B cell (primary cell): ENCODE data around the gene PYGM. TPM values are rescaled to one million over a fixed set of nuclear protein-coding genes. Genes with fewer than 3 reads are reported as not detected.

ENCODE experiments used
- ATAC-seq: fragments of 200-7000 bp; cut with Tn5 transposase; one replicate; pipeline ENCODE4 v1.10.0; 2021; ENCODE audit warnings: low read depth, mild to moderate bottlenecking, moderate number of reproducible peaks, moderate library complexity
- CTCF ChIA-PET: fragments of 350-600 bp; sonication (Branson Sonifier 250); formaldehyde crosslinking; loops from one replicate; lab custom pipeline; 2021; ENCODE audit warnings: antibody characterized with exemption, inconsistent platforms; lab: Charles Lee
- POLR2A ChIA-PET: fragments of 350-600 bp; sonication (Branson Sonifier 250); formaldehyde crosslinking; loops from one replicate; lab custom pipeline; 2021; ENCODE audit warnings: antibody characterized with exemption; lab: Charles Lee
- DNase-seq: peaks from one replicate; pipeline ENCODE4 v3.0.0; 2013
- H2AFZ ChIP-seq: 2 replicates; pipeline ENCODE4 v1.6.1; 2012; ENCODE audit warnings: mild to moderate bottlenecking, low read depth, low read length; ENCODE audit not compliant: insufficient read depth, poor library complexity, severe bottlenecking
- H3K27ac ChIP-seq, 2 donors: 1 replicate in 1 of 2; 2 replicates in 1 of 2; pipeline ENCODE4 v1.5.1; 2012 to 2013; ENCODE audit warnings: low read length in 2 of 2, mild to moderate bottlenecking in 2 of 2, moderate library complexity in 1 of 2
- H3K27me3 ChIP-seq, 4 experiments: fragments of 200-600 bp in 1 of 4; sonication (generic) in 1 of 4; replicated peaks in 1 of 4; 1 replicate in 2 of 4; 2 replicates in 2 of 4; pipeline versions ENCODE4 v1.6.1 to v1.7.0; 2013 to 2016; ENCODE audit warnings: low read length in 3 of 4, mild to moderate bottlenecking in 2 of 4, mixed read lengths in 1 of 4, moderate library complexity in 1 of 4; ENCODE audit not compliant: insufficient read depth in 4 of 4, control insufficient read depth in 3 of 4; ENCODE audit errors: control extremely low read depth in 1 of 4
- H3K36me3 ChIP-seq, 2 experiments: replicated peaks in 1 of 2; 1 replicate in 1 of 2; 2 replicates in 1 of 2; pipeline versions ENCODE4 v1.6.1 to v1.7.1; 2013; ENCODE audit warnings: low read length in 1 of 2; ENCODE audit not compliant: insufficient read depth in 2 of 2, control insufficient read depth in 1 of 2; ENCODE audit errors: control extremely low read depth in 1 of 2, extremely low read depth in 1 of 2
- H3K4me1 ChIP-seq, 2 donors: fragments of 200-600 bp in 1 of 2; sonication (generic) in 1 of 2; 1 replicate in 1 of 2; 2 replicates in 1 of 2; pipeline versions ENCODE4 v1.5.1 to v1.6.1; 2013 to 2017; ENCODE audit warnings: low read length in 2 of 2; ENCODE audit not compliant: control insufficient read depth in 2 of 2, insufficient read depth in 2 of 2
- H3K4me2 ChIP-seq: replicated peaks from 2 replicates; pipeline ENCODE3; 2012; ENCODE audit warnings: mild to moderate bottlenecking, low read depth, low read length; ENCODE audit not compliant: poor library complexity, severe bottlenecking
- H3K4me3 ChIP-seq, 5 experiments: fragments of 200-600 bp in 1 of 5; sonication (generic) in 1 of 5; 1 replicate in 3 of 5; 2 replicates in 2 of 5; pipeline versions ENCODE4 v1.5.1 to v1.7.0; 2011 to 2016; ENCODE audit warnings: low read length in 4 of 5, mild to moderate bottlenecking in 4 of 5, low read depth in 2 of 5, control low read depth in 1 of 5, moderate library complexity in 1 of 5; ENCODE audit not compliant: insufficient read depth in 1 of 5; ENCODE audit errors: control extremely low read depth in 1 of 5, extremely low read depth in 1 of 5
- H3K79me2 ChIP-seq: fragments of 200-600 bp; sonication (generic); one replicate; pipeline ENCODE4 v1.6.0; 2016; ENCODE audit warnings: low read length; ENCODE audit not compliant: control insufficient read depth, insufficient read depth
- H3K9ac ChIP-seq: fragments of 200-600 bp; sonication (generic); 2 replicates; pipeline ENCODE4 v1.6.1; 2017; ENCODE audit warnings: mild to moderate bottlenecking, low read length, moderate library complexity
- H3K9me3 ChIP-seq, 3 donors: one replicate each; pipeline versions ENCODE4 v1.6.1 to v1.7.1; 2013; ENCODE audit warnings: low read length in 2 of 3; ENCODE audit not compliant: control insufficient read depth in 2 of 3, insufficient read depth in 1 of 3; ENCODE audit errors: control extremely low read depth in 1 of 3
- H4K20me1 ChIP-seq: 2 replicates; pipeline ENCODE4 v1.6.0; 2012; ENCODE audit warnings: mild to moderate bottlenecking, low read length; ENCODE audit not compliant: insufficient read depth, control insufficient read depth, poor library complexity, severe bottlenecking
- H3K27ac Mint-ChIP-seq: one replicate; pipeline ENCODE4 v1.8.0; 2021; ENCODE audit warnings: mixed read lengths
- H3K27me3 Mint-ChIP-seq: one replicate; pipeline ENCODE4 v1.8.0; 2021; ENCODE audit warnings: mixed read lengths
- H3K4me1 Mint-ChIP-seq: one replicate; pipeline ENCODE4 v1.8.0; 2021; ENCODE audit warnings: mixed read lengths
- H3K4me3 Mint-ChIP-seq: one replicate; pipeline ENCODE4 v1.8.0; 2021; ENCODE audit warnings: mixed read lengths
- H3K9me3 Mint-ChIP-seq: one replicate; pipeline ENCODE4 v1.8.0; 2022; ENCODE audit warnings: mixed read lengths; ENCODE audit not compliant: insufficient read depth
- CTCF ChIP-seq: fragments of 200-600 bp; IDR thresholded peaks from one replicate; pipeline ENCODE4 v1.8.0; 2022; ENCODE audit warnings: antibody characterized with exemption, mild to moderate bottlenecking
- EZH2 ChIP-seq: IDR thresholded peaks from 2 replicates; pipeline ENCODE4 v1.6.1; 2012; ENCODE audit warnings: borderline replicate concordance, low read depth, mild to moderate bottlenecking, moderate library complexity, low read length; ENCODE audit not compliant: insufficient read depth, poor library complexity, severe bottlenecking
- WGBS: methylation state at CpG from one replicate; pipeline ENCODE4 v1.1.5; 2013; ENCODE audit warnings: missing lambda C conversion rate; ENCODE audit not compliant: insufficient coverage; 5-methylcytosine and 5-hydroxymethylcytosine counted together
- intact Hi-C: fragments of 100-400 bp; cut with micrococcal nuclease; formaldehyde crosslinking; loops from one replicate; pipeline ENCODE4 v1.10.0; 2022
- polyA plus RNA-seq: library from polyadenylated mRNA; depleted of rRNA; stranded (reverse); fragments of >200 nt; gene quantifications from 2 replicates; pipeline ENCODE4 v1.2.3, GENCODE V29; 2012
- total RNA-seq, 2 donors: library from RNA; stranded (reverse); fragments of 120-200 nt in 1 of 2; gene quantifications; 1 replicate in 1 of 2; 2 replicates in 1 of 2; pipeline versions ENCODE4 v1.2.3 to v1.2.4, GENCODE V29; 2013 to 2022

Gene PYGM
- total and polyA plus RNA-seq, 2 donors (not counting 1 experiment from before 2014, with no cell fraction given), result 9.3 to 9.6 TPM

- no peaks in the 10 kb centered on the region for H3K9me3 Mint-ChIP-seq
- POLR2A ChIA-PET, result interaction anchor here (2.0 kb wide), 1 partner anchor 8 kb away, joined by 11 read pairs; no protein-coding TSS in a partner anchor
- no peak for DNase-seq
- intact Hi-C loops, result no loop called here
- no peak overlapping the region for H3K4me3 Mint-ChIP-seq
- peaks cover 31% of the 10 kb centered on the region for H3K4me1 Mint-ChIP-seq
- Histone ChIP-seq H3K27ac (no peak overlapping the region), H3K79me2 (peaks cover 70% of the 10 kb centered on the region), H3K9ac (no peak overlapping the region), H4K20me1 (no peaks in the 10 kb centered on the region), H3K36me3 (peaks cover 0 to 23% of the 10 kb centered on the region in 2 experiments), H3K4me3 (no peak overlapping the region), H3K4me1 (peaks cover 7 to 23% of the 10 kb centered on the region in 2 donors), H2AFZ (no peak overlapping the region), H3K9me3 (no peaks in the 10 kb centered on the region), H3K4me2 (no peak overlapping the region), H3K27me3 (no peaks in the 10 kb centered on the region)
- H3K27me3 Mint-ChIP-seq, result no peaks in the 10 kb centered on the region
- WGBS, result 97% methylated on average over 21 of the region's 26 CpGs
- no peak for ATAC-seq
- CTCF ChIA-PET, result interaction anchor here (13.7 kb wide), 1 partner anchor 13 kb away, joined by 280 read pairs; no protein-coding TSS in a partner anchor
- TF ChIP-seq CTCF (no peak), EZH2 (no peak)
- no peak overlapping the region for H3K27ac Mint-ChIP-seq
These were observed 5.5 kb downstream of the PYGM start for GRCh38 chr11:64754124-64754918.
